Panc1 (cell line): Measurements from ENCODE around the gene CCSAP.

Experiments
- POLR2AphosphoS5 ChIP-seq: IDR thresholded peaks from 2 replicates; pipeline ENCODE4 v1.6.1; 2012; ENCODE audit warnings: mild to moderate bottlenecking, low read depth, low read length, moderate library complexity
- REST ChIP-seq, 2 experiments: IDR thresholded peaks; 2 replicates each; pipeline ENCODE4 v1.6.1; 2011 to 2012; ENCODE audit warnings: low read depth in 2 of 2, control low read depth in 1 of 2, low read length in 1 of 2, mild to moderate bottlenecking in 1 of 2, moderate library complexity in 1 of 2; ENCODE audit not compliant: insufficient read depth in 1 of 2

- TF ChIP-seq REST (IDR thresholded peaks at IDR 0.05; ENCODE audit: insufficient read depth in 1 of 2, low read depth in 2 of 2, low read length in 1 of 2): no peak
- TF ChIP-seq POLR2AphosphoS5: no peak
These were observed 45.1 kb downstream of the CCSAP start for GRCh38 chr1:229297746-229298145.
